ENCODE results near the gene ZNF550.

ZNF550 gene

GRCh38 chr19:57583104-57583520 lies 23.4 kb upstream of the ZNF550 start:
- TF ChIP-seq CTCF (IDR thresholded peaks at IDR 0.05; ENCODE audit: low read depth, low read length), result no peak
- in situ Hi-C loops (cut with HindIII; ENCODE audit: low sequenced_read_pairs), result no loop called here
- no peak for DNase-seq (ENCODE audit: low read depth, low spot score)
- H3K4me3 ChIP-seq (ENCODE audit: low read depth, low read length), result no peak overlapping the region

GRCh38 chr19:57578487-57579205 lies 19.0 kb upstream of the ZNF550 start, which contains the start of gene ZNF416:
Gene ZNF416, minus strand, starts transcription at chr19:57578911. Its CDS starts 207 bp downstream, at chr19:57578704.
- DNase-seq (ENCODE audit: low read depth, low spot score), result peak; percentile 99
- H3K4me3 ChIP-seq (ENCODE audit: low read depth, low read length), result peak within 1 kb of the TSS; percentile 87
- TF ChIP-seq CTCF (IDR thresholded peaks at IDR 0.05; ENCODE audit: low read depth, low read length), result peak; percentile 4
- in situ Hi-C loops (cut with HindIII; ENCODE audit: low sequenced_read_pairs), result no loop called here

DNA sequence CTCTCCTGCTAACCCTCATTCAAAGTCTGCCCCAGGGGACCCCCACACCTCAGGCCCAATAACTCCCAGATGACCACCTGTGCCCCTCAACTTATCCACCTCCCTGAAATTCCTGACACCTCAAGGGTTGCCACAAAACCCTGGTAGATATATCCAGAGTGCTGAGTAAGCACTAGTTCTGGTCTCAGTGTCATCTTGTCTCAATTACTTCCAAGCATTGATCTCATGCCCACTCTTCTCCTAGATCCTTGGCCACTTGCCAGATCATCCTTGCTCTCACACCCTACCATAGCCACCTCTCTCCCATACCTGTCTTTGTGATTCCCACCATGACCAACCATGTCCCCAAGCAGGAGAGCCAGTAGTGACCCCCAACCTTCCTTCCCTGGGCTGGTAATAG lies 17.0 kb upstream of the ZNF550 start:
- no peak for TF ChIP-seq CTCF (IDR thresholded peaks at IDR 0.05; ENCODE audit: low read depth, low read length)
- in situ Hi-C loops (cut with HindIII; ENCODE audit: low sequenced_read_pairs), result no loop called here
- H3K4me3 ChIP-seq (ENCODE audit: low read depth, low read length), result no peak overlapping the region
- DNase-seq (ENCODE audit: low read depth, low spot score), result no peak

- DNase-seq (ENCODE audit: low read depth, low spot score), result no peak
- TF ChIP-seq CTCF (IDR thresholded peaks at IDR 0.05; ENCODE audit: low read depth, low read length), result no peak
- in situ Hi-C loops (cut with HindIII; ENCODE audit: low sequenced_read_pairs), result no loop called here
- no peak overlapping the region for H3K4me3 ChIP-seq (ENCODE audit: low read depth, low read length)
Measured at GRCh38 chr19:57572415-57572947, 12.8 kb upstream of the ZNF550 start.

DNA sequence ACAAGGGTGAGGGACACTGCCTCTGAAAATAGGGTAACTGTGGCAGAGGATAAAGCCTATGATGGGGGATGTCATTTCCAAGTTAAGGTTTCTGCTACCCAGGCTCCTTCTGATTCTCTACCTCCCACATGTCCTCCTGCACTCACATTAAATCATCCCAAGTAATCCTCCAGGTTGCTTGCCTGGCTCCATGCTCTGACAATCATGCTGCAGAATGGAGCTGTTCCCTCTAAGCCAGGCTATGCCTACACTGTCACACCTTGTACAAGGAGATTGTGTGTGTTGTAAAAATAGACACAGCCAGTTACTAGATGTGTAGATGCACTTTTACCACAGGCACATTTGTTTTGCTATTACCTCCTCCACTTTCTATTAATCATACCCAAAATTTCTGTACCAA lies 11.0 kb upstream of the ZNF550 start:
- TF ChIP-seq CTCF (IDR thresholded peaks at IDR 0.05; ENCODE audit: low read depth, low read length), result no peak
- DNase-seq (ENCODE audit: low read depth, low spot score), result no peak
- in situ Hi-C loops (cut with HindIII; ENCODE audit: low sequenced_read_pairs), result no loop called here
- H3K4me3 ChIP-seq (ENCODE audit: low read depth, low read length), result no peak overlapping the region

DNA sequence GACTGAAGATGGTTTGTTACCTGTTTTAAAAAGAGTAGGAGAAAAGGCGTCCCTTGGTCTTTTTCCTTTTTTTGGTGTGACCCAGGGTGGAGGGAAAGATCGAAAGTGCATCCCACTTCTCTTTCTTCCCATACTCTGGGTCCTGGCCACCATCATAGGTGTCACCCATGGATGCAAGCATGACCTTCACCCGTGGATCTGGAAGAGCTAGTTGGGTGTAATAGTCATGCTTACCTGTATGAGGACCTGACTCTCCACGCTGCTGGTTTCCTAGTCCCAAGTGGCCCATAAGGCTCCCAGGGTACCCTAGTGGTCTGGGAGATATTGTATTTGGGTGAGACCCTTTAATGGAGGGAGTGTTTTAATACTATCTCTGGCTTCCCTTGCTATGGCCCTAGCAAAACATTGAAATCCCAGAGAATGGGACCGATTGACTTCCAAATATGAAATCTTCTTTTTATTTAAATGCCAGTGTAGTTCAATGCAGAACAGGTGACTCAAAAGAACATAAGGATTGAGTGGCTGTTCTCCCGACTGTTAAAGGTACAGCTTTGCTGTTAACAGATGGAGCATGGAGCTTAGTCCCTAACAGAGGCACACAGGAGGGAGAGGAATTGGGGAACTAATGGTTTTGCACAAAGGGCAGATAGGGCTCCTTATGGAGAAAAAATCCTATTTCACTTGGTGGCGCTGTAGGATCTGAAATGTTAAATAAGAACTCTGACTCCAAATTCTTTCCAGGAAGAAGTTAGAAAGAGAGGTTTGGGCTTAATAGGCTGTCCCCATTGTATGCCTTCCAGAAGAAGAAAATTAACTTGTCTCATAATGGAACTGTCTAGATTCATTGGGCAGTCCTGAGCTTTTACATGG lies 7.0 kb upstream of the ZNF550 start:
- DNase-seq (ENCODE audit: low read depth, low spot score), result peak; percentile 42
- TF ChIP-seq CTCF (IDR thresholded peaks at IDR 0.05; ENCODE audit: low read depth, low read length), result no peak
- H3K4me3 ChIP-seq (ENCODE audit: low read depth, low read length), result no peak overlapping the region
- in situ Hi-C loops (cut with HindIII; ENCODE audit: low sequenced_read_pairs), result no loop called here

All from astrocyte of the spinal cord (primary cell).